Stimulated activated CD4-positive, alpha-beta T cell treated with anti-CD3 and anti-CD28 coated beads, Interleukin-1b, Interleukin-23, amount 100 ng/mL, for 4 hours (primary cell): ENCODE data around the gene CHCHD6.

Experiments used
- DNase-seq, 2 donors: peaks; one replicate each; pipeline ENCODE4 v3.0.0-alpha.2; 2020; ENCODE audit warnings: low read depth in 2 of 2

CHCHD6 gene

DNA sequence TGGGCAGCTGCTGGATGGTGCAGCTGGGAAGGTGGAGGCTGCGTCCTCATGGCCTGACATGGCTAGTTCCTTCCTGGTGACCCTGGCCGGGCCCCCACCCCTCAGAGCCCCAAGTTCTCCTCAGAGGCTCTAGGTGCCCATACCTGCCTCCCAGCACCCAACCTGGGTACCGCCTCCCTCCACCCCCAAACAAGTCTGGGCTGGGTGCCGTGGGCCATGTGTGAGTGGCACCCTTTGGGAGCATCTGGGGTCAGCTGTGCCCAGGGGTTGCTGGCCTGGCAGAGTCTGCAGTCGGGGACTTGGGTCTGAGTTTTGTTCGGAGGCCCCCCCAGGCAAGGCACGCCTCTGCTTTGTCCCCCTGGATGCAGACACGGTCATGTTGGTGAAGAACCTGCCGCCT, 289.4 kb downstream of the CHCHD6 start:
- DNase-seq = no peak

DNA sequence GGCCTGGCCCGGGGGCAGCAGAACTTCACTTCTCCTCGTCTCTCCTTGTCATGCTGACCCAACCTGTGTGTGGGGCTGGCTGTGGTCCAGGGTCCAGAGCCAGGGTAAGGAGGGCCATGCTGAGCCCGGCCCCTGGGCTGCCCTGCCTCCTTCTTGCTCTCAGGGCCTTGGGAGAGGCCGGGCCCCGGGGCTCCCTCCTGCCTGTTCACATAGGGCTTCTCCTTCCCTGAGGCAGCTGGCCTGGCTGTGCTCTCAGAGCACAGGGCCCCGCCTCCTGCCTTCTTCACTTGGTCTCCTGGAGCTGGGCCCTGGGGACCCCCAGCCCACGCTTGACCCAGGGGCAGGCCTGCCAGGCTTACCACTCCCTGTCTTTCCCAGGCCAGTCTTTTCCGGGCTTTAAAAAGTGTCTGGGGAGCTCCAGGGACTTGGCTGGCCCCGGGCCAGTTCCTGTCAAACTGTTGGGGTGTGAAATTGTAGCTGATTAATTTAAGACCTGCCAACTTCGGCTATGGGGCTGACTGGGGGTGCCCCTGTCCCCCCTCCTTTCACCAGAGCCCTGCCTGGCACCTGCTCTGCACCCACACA, 290.7 kb downstream of the CHCHD6 start:
- DNase-seq = no peak

DNA sequence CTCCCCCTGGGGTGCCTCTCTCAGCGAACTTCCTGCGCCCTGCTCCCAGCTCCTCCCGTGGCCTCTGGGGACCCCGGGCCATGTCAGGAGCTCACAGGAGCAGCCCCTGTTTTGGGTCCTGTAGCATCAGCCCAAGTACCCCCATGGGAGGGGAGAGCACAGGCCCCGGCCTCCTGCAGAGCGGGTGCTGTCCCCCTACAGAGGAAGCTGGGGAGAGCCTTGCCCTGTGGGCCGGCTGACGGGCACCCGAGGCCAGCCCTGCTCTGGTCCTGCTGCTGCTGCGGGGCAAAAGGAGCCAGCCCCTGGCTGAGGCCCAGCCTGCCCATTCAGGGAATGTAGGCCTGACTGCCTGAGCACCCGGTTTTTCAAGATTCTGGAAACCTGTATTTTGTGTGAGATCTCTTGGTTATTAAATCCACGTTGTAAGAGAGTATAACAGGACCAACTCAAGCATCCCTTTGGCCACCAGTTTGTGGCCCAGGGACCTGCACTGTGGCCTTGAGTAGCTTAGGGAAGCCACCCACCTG, 291.3 kb downstream of the CHCHD6 start:
- DNase-seq = no peak

GRCh38 chr3:126995926-126996512, 292.0 kb downstream of the CHCHD6 start:
- DNase-seq = no peak

DNA sequence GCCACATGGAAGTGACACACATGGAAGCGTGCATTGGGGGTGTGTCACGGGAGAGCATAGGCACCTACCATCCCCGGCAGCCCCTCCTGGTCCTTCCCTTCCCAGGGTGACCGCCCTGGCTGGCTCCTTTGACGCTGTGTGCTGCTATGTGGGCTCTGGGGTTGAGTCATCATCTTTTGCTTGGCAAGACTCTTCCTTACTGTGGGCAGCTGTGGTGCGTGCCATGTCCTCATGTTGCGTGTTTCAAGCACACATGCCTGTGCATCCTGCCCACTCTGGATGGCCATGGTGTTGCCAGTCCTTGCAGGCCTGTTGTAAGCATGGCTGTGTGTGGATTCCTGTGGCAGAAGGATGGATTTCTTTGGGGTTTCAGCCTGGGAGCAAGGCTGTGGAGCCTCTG, 292.9 kb downstream of the CHCHD6 start:
- no peak for DNase-seq

GRCh38 chr3:126997455-126998038, 293.5 kb downstream of the CHCHD6 start:
- no peak for DNase-seq

GRCh38 chr3:126998320-126998719, 294.3 kb downstream of the CHCHD6 start:
- no peak for DNase-seq

DNA sequence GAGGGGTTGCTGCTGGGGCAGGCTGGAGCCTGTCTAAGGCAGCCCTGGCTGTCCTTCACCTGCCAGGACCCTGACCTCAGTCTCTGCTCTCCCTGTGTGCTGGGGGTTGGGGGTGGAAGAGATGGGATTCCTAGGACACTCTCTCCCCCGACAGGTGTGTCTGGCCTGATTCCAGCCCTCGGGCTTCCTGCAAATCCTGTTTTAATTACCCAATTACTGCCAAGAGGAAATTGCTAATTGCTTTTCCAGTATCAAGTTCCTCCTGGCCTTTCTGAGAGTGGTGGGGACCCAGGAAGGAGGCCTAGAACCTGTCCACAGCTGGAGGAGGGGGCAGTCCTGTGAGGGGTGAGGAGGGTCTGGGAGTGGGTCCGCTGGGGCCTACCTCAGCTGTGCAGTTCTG, 294.7 kb downstream of the CHCHD6 start:
- no peak for DNase-seq

DNA sequence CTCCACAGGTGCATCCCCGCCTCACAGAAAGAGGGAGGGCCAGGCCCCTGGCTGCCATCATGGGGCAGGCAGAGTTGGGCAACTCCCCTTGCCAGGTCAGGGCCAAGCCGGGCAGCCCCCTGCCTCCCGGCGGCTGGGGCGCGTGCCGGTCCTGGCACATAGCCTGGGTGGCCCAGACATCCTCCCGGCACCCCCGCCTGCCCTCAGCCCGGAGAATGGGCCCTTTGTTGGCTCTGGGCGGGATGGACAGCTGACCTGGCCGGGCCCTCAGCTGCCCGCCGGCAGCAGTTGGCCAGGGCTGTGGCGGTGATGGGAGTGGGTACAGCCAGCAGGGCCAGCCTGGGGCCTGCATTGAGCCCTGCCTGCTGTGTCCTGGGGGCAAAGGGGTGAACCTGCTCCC, 295.3 kb downstream of the CHCHD6 start:
- no peak for DNase-seq

DNA sequence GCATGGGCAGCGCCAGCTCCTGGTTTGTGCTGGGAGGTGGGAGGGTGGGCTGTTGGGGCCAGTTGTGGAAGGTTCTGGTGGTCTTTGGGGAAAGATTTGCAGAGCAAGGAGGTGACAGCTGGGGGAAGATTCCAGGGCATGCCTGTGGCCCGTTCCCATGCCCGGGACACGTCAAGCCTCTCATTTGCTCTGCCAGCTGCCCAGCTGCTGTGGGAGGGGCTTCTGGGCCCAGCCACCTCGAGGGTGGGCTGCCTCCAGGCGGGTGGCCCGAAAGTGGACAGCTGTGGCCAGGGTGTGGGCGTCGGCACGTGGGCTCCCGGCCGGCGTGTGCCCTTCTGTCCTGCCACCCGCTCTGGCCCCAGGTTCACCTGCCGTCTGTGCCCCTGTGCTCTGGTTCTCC, 296.1 kb downstream of the CHCHD6 start:
- no peak for DNase-seq

DNA sequence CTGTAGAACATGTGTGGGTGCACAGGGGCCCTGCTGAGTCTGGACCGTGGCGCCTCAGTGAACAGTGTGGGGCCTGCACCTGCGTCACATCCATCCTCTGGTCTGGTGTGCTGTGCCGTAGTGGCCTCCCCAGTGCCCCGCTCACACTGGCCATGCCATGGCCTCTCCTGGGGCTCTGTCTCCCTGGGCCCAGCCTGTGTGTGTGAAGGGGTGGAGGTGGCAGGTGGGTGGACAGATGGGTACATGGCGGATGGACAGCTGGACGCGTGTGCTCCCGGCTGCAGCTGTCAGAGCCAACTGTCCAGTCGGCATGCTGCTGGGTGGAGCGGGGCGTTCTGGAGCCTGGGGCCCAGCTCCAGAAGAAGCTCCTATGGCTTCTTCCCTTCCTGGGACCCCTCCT, 296.7 kb downstream of the CHCHD6 start:
- DNase-seq = no peak

DNA sequence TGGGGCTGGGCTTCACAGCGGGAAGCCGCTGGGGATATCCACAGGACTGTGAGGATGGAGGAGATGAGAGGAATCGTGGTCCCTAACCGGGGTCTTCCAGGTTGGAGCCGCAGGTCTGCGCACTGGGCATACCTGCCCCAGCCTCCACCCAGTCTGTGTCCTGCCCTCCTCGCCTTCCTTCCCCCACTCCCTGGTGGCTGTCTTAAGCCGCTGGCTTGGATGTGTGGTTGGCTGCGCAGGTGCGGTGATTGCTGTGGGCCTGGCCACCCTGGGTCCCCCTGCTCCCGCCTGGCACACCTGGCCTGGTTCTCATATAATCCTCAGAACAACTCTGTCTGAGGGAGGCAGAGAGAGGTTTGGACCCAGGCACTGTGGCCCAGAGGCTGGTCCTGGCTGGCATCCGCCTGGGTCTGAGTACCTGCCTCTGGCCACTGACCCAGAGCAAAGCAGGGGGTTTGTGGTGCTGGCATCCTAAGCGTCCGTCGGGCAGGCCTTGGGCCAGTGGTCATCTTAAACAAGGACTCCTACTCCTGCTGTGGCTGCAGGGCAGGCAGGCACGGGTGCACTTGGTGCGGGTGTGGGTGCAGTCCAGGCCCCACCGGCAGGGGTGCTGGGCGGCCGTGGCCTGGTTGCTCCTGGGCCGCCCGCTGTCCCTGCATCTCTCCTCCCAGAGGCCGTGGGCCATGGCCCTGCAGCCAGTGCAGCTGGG, 297.6 kb downstream of the CHCHD6 start:
- no peak for DNase-seq

- DNase-seq = no peak
These were observed 298.4 kb downstream of the CHCHD6 start for GRCh38 chr3:127002195-127003174.

GRCh38 chr3:127003175-127003555, 299.1 kb downstream of the CHCHD6 start:
- no peak for DNase-seq

- DNase-seq = no peak
These were observed 299.7 kb downstream of the CHCHD6 start for GRCh38 chr3:127003601-127004280.

DNA sequence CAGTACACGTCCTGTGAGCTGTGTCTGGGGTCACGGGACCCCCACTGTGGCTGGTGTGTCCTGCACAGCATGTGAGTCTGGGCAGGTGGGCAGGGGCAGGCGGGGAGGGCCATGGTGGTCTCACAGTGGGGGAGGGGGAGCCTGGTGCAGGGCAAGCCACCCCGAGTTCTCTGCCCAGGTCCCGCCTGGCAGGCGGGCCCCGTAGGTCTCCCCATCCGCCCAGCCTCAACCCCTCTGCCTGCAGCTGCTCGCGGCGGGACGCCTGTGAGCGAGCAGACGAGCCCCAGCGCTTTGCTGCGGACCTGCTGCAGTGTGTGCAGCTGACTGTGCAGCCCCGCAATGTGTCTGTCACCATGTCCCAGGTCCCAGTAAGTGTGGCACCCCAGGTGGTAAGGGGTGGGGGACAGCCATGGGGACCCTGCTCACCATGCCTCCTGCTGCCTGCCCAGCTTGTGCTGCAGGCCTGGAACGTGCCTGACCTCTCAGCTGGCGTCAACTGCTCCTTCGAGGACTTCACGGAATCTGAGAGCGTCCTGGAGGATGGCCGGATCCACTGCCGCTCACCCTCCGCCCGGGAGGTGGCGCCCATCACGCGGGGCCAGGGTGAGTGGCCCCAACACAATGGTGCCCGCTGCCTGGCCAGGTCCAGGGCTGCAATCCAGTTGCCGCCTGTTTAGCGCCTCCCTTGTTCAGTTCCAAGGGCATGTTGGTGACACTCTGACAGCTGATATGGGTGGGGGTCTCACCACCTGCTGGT, 300.8 kb downstream of the CHCHD6 start:
- DNase-seq = no peak

- no peak for DNase-seq
These were observed 301.9 kb downstream of the CHCHD6 start for GRCh38 chr3:127005864-127006500.

DNA sequence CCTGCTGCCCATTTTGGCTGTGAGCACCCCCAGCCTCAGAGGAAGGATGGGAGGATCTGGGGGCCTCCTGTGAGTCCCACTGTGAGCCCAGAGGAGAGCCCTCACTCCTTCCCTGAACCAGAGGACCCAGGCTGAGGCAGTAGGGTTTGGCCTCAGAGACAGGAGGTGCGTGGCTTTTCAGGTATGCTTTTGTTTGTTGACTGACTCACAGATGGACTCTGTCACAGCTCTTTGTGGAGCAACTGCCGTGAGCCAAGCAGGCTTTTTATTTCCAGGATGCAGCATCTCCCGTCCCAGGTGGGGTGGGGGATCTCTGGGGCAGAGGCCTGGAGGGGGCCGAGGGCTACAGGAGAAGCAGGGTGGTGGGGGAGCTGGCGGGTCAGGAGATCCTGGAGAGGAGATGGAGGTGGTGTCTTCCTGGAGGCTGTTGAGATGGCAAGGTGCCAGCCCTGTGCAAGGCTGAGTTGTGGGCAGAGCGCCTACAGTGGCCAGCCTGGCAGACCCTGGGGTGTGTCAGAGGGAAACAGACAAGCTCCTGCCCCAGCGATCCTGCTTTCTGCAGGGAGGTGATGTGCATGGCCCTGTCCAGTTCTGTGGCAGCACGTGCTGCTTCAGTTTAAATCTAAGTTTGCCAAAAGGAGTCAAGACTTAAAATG, 302.9 kb downstream of the CHCHD6 start:
- DNase-seq = no peak

GRCh38 chr3:127008236-127008635, 304.2 kb downstream of the CHCHD6 start:
- DNase-seq = no peak
